Uterus (tissue), 2 donors: Measurements from ENCODE around the gene IBA57.

Source experiments
- POLR2A ChIP-seq, 2 donors: fragments of 450-650 bp; IDR thresholded peaks; one replicate each; pipeline ENCODE4 v1.6.1; 2016; ENCODE audit warnings: antibody characterized with exemption in 2 of 2, mild to moderate bottlenecking in 1 of 2, moderate library complexity in 1 of 2
- TF ChIP-seq, protein P1 (sequence below), 4 experiments: fragments of 200-600 bp in 2 of 4; fragments of 450-650 bp in 2 of 4; sonication (generic) in 2 of 4; IDR thresholded peaks; one replicate each; pipeline ENCODE4 v1.5.1; 2016 to 2019; ENCODE audit warnings: antibody characterized with exemption in 4 of 4, mild to moderate bottlenecking in 2 of 4, moderate library complexity in 1 of 4

DNA sequence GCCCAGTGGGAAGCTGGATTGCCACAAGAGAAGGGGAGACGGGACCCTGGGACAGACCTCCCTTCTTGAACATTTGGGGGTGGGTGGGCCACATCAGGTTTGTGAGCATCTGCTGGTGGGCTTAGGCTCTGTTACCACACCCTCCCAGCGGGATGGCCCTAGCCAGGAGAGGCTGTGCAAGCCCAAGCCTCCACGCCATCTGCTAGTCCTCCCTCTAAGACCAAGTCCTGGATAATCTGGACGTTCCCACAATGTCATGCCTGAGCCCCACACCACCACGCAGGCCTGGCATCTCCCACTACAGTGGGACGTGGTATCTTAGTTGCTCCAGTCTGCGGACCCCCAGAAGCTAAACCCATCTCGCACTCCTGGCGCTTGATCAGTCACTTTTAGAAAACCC is 3.7 kb upstream of the IBA57 start:
- TF ChIP-seq, protein P1, sequence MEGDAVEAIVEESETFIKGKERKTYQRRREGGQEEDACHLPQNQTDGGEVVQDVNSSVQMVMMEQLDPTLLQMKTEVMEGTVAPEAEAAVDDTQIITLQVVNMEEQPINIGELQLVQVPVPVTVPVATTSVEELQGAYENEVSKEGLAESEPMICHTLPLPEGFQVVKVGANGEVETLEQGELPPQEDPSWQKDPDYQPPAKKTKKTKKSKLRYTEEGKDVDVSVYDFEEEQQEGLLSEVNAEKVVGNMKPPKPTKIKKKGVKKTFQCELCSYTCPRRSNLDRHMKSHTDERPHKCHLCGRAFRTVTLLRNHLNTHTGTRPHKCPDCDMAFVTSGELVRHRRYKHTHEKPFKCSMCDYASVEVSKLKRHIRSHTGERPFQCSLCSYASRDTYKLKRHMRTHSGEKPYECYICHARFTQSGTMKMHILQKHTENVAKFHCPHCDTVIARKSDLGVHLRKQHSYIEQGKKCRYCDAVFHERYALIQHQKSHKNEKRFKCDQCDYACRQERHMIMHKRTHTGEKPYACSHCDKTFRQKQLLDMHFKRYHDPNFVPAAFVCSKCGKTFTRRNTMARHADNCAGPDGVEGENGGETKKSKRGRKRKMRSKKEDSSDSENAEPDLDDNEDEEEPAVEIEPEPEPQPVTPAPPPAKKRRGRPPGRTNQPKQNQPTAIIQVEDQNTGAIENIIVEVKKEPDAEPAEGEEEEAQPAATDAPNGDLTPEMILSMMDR (IDR thresholded peaks at IDR 0.05): no peak
- no peak for TF ChIP-seq POLR2A (IDR thresholded peaks at IDR 0.05)
